MV-4-11 (cell line): ENCODE data around the gene BMERB1.
"Not testable (repeated sequence)": the region's sequence is repeated elsewhere in the genome, so short reads cannot be mapped to it uniquely, and the experiment has no call there.

ENCODE experiments used
- DNase-seq: peaks from one replicate; lab custom pipeline; 2025; lab: John Stamatoyannopoulos, UW

The BMERB1 gene

GRCh38 chr16:15434425-15435215 lies at the start of gene BMERB1:
TSS of gene BMERB1 (plus strand) at chr16:15434588. CDS start at chr16:15434654, 66 bp downstream.
- DNase-seq, result no peak

- DNase-seq, result not testable (repeated sequence)
Observed at GRCh38 chr16:15388060-15388459, 46.3 kb upstream of the BMERB1 start.

- not testable (repeated sequence) for DNase-seq
Observed at GRCh38 chr16:15389916-15390315, 44.5 kb upstream of the BMERB1 start.

- DNase-seq, result not testable (repeated sequence)
Observed at GRCh38 chr16:15393025-15393424, 41.4 kb upstream of the BMERB1 start.

GRCh38 chr16:15395631-15396508 lies 38.5 kb upstream of the BMERB1 start, which contains the start of gene MPV17L:
TSS of gene MPV17L (plus strand) at chr16:15395754. CDS start at chr16:15395898, 144 bp downstream.
- DNase-seq, result peak; percentile 57

- not testable (repeated sequence) for DNase-seq
Observed at GRCh38 chr16:15396509-15396829, 37.9 kb upstream of the BMERB1 start.

- no peak for DNase-seq
Observed at GRCh38 chr16:15396948-15397594, 37.3 kb upstream of the BMERB1 start.

- DNase-seq, result no peak
Observed at GRCh38 chr16:15398618-15399316, 35.6 kb upstream of the BMERB1 start.

GRCh38 chr16:15399317-15399716 lies 35.1 kb upstream of the BMERB1 start:
- DNase-seq, result no peak

GRCh38 chr16:15400314-15400713 lies 34.1 kb upstream of the BMERB1 start:
- DNase-seq, result not testable (repeated sequence)

GRCh38 chr16:15401972-15402371 lies 32.4 kb upstream of the BMERB1 start:
- DNase-seq, result no peak

- DNase-seq, result peak; percentile 80
Observed at GRCh38 chr16:15403392-15403995, 30.9 kb upstream of the BMERB1 start.

GRCh38 chr16:15404091-15404490 lies 30.3 kb upstream of the BMERB1 start:
- peak; percentile 79 for DNase-seq

- peak; percentile 83 for DNase-seq
Observed at GRCh38 chr16:15404792-15405191, 29.6 kb upstream of the BMERB1 start.

GRCh38 chr16:15407756-15408155 lies 26.6 kb upstream of the BMERB1 start:
- not testable (repeated sequence) for DNase-seq

GRCh38 chr16:15409476-15409875 lies 24.9 kb upstream of the BMERB1 start:
- not testable (repeated sequence) for DNase-seq

GRCh38 chr16:15415511-15415985 lies 18.8 kb upstream of the BMERB1 start:
- DNase-seq, result no peak

GRCh38 chr16:15417197-15417596 lies 17.2 kb upstream of the BMERB1 start:
- no peak for DNase-seq

GRCh38 chr16:15418206-15418605 lies 16.2 kb upstream of the BMERB1 start:
- DNase-seq, result no peak

GRCh38 chr16:15421696-15422095 lies 12.7 kb upstream of the BMERB1 start:
- not testable (repeated sequence) for DNase-seq

- DNase-seq, result no peak
Observed at GRCh38 chr16:15422222-15422621, 12.2 kb upstream of the BMERB1 start.
